ENCODE results near the gene SEMA3F.

GRCh38 chr3:50203113-50203808 is 48.1 kb downstream of the SEMA3F start:
- TF ChIP-seq POLR2A (IDR thresholded peaks at IDR 0.05; ENCODE audit: low read depth, low read length) (no peak), CTCF (IDR thresholded peaks at IDR 0.05; ENCODE audit: extremely low read depth in 1 of 2, insufficient read depth in 1 of 2, low read depth in 1 of 2, low read length in 2 of 2) (no peak), POLR2AphosphoS5 (IDR thresholded peaks at IDR 0.05; ENCODE audit: insufficient read depth, low read depth, low read length) (no peak)

All from endothelial cell of umbilical vein (primary cell).